ENCODE data around the gene SPTLC3. TPM values are rescaled to one million over a fixed set of nuclear protein-coding genes. Genes with fewer than 3 reads are reported as not detected.
A peak's percentile ranks its signal among the peaks of the same experiment; 100 is the strongest.

SPTLC3 gene
- total RNA-seq (28.1 TPM), polyA plus RNA-seq (3.1 TPM)

- peak within 1 kb of the TSS; percentile 64 for H3K27ac ChIP-seq (ENCODE audit: low read depth)
- H3K4me1 ChIP-seq (ENCODE audit: insufficient read depth) = peaks cover 1% of the 10 kb centered on the region
- peak within 1 kb of the TSS; percentile 50 for H3K4me3 ChIP-seq (ENCODE audit: low read depth, low read length)
- 5% methylated on average over 9 of the region's 9 CpGs for WGBS
- peak; percentile 77 for DNase-seq (ENCODE audit: extremely low spot score)
- no peaks in the 10 kb centered on the region for H3K36me3 ChIP-seq (ENCODE audit: insufficient read depth)
Measured at GRCh38 chr20:13008761-13009681, at the start of gene SPTLC3. SPTLC3 (plus strand) TSS chr20:13008972; CDS start chr20:13009268, 296 bp downstream.

GRCh38 chr20:12961725-12962124, 47.0 kb upstream of the SPTLC3 start:
- 94% methylated on average over 4 of the region's 4 CpGs for WGBS
- Histone ChIP-seq H3K4me3 (ENCODE audit: low read depth, low read length) (no peak overlapping the region), H3K27ac (ENCODE audit: low read depth) (no peak overlapping the region), H3K36me3 (ENCODE audit: insufficient read depth) (no peaks in the 10 kb centered on the region), H3K4me1 (ENCODE audit: insufficient read depth) (no peaks in the 10 kb centered on the region)
- no peak for DNase-seq (ENCODE audit: extremely low spot score)

GRCh38 chr20:12962895-12963294, 45.9 kb upstream of the SPTLC3 start:
- Histone ChIP-seq H3K4me3 (ENCODE audit: low read depth, low read length) (no peak overlapping the region), H3K27ac (ENCODE audit: low read depth) (no peak overlapping the region), H3K36me3 (ENCODE audit: insufficient read depth) (no peaks in the 10 kb centered on the region), H3K4me1 (ENCODE audit: insufficient read depth) (no peaks in the 10 kb centered on the region)
- 41% methylated on average over 2 of the region's 2 CpGs for WGBS
- DNase-seq (ENCODE audit: extremely low spot score) = no peak

- Histone ChIP-seq H3K4me3 (ENCODE audit: low read depth, low read length) (no peak overlapping the region), H3K36me3 (ENCODE audit: insufficient read depth) (no peaks in the 10 kb centered on the region), H3K27ac (ENCODE audit: low read depth) (peak overlapping the region; percentile 41), H3K4me1 (ENCODE audit: insufficient read depth) (no peaks in the 10 kb centered on the region)
- WGBS = 47% methylated on average over 3 of the region's 3 CpGs
- DNase-seq (ENCODE audit: extremely low spot score) = peak; percentile 51
Measured at GRCh38 chr20:12963416-12963815, 45.4 kb upstream of the SPTLC3 start.

- no peak for DNase-seq (ENCODE audit: extremely low spot score)
- no peak overlapping the region for H3K27ac ChIP-seq (ENCODE audit: low read depth)
- H3K36me3 ChIP-seq (ENCODE audit: insufficient read depth) = no peaks in the 10 kb centered on the region
- no peak overlapping the region for H3K4me3 ChIP-seq (ENCODE audit: low read depth, low read length)
- no peaks in the 10 kb centered on the region for H3K4me1 ChIP-seq (ENCODE audit: insufficient read depth)
Measured at GRCh38 chr20:12965212-12965869, 43.4 kb upstream of the SPTLC3 start.

GRCh38 chr20:12965870-12966251, 42.9 kb upstream of the SPTLC3 start:
- Histone ChIP-seq H3K4me3 (ENCODE audit: low read depth, low read length) (no peak overlapping the region), H3K27ac (ENCODE audit: low read depth) (no peak overlapping the region), H3K4me1 (ENCODE audit: insufficient read depth) (no peaks in the 10 kb centered on the region), H3K36me3 (ENCODE audit: insufficient read depth) (no peaks in the 10 kb centered on the region)
- 84% methylated on average over 4 of the region's 4 CpGs for WGBS
- no peak for DNase-seq (ENCODE audit: extremely low spot score)

- DNase-seq (ENCODE audit: extremely low spot score) = no peak
- Histone ChIP-seq H3K27ac (ENCODE audit: low read depth) (no peak overlapping the region), H3K4me3 (ENCODE audit: low read depth, low read length) (no peak overlapping the region), H3K4me1 (ENCODE audit: insufficient read depth) (no peaks in the 10 kb centered on the region), H3K36me3 (ENCODE audit: insufficient read depth) (no peaks in the 10 kb centered on the region)
- 94% methylated on average over 1 of the region's 1 CpG for WGBS
Measured at GRCh38 chr20:12966468-12967085, 42.2 kb upstream of the SPTLC3 start.

GRCh38 chr20:12967932-12968331, 40.8 kb upstream of the SPTLC3 start:
- H3K36me3 ChIP-seq (ENCODE audit: insufficient read depth) = no peaks in the 10 kb centered on the region
- no peaks in the 10 kb centered on the region for H3K4me1 ChIP-seq (ENCODE audit: insufficient read depth)
- no peak for DNase-seq (ENCODE audit: extremely low spot score)
- H3K27ac ChIP-seq (ENCODE audit: low read depth) = no peak overlapping the region
- H3K4me3 ChIP-seq (ENCODE audit: low read depth, low read length) = no peak overlapping the region

GRCh38 chr20:12968472-12968871, 40.3 kb upstream of the SPTLC3 start:
- Histone ChIP-seq H3K27ac (ENCODE audit: low read depth) (no peak overlapping the region), H3K4me1 (ENCODE audit: insufficient read depth) (no peaks in the 10 kb centered on the region), H3K36me3 (ENCODE audit: insufficient read depth) (no peaks in the 10 kb centered on the region), H3K4me3 (ENCODE audit: low read depth, low read length) (no peak overlapping the region)
- 92% methylated on average over 4 of the region's 4 CpGs for WGBS
- no peak for DNase-seq (ENCODE audit: extremely low spot score)

- no peak overlapping the region for H3K4me3 ChIP-seq (ENCODE audit: low read depth, low read length)
- 84% methylated on average over 7 of the region's 7 CpGs for WGBS
- no peaks in the 10 kb centered on the region for H3K36me3 ChIP-seq (ENCODE audit: insufficient read depth)
- H3K4me1 ChIP-seq (ENCODE audit: insufficient read depth) = no peaks in the 10 kb centered on the region
- no peak overlapping the region for H3K27ac ChIP-seq (ENCODE audit: low read depth)
- DNase-seq (ENCODE audit: extremely low spot score) = no peak
Measured at GRCh38 chr20:12969071-12969669, 39.6 kb upstream of the SPTLC3 start.

GRCh38 chr20:12970372-12970821, 38.4 kb upstream of the SPTLC3 start:
- DNase-seq (ENCODE audit: extremely low spot score) = no peak
- Histone ChIP-seq H3K4me3 (ENCODE audit: low read depth, low read length) (no peak overlapping the region), H3K36me3 (ENCODE audit: insufficient read depth) (no peaks in the 10 kb centered on the region), H3K27ac (ENCODE audit: low read depth) (no peak overlapping the region), H3K4me1 (ENCODE audit: insufficient read depth) (no peaks in the 10 kb centered on the region)
- WGBS = 46% methylated on average over 4 of the region's 4 CpGs

- DNase-seq (ENCODE audit: extremely low spot score) = no peak
- no peaks in the 10 kb centered on the region for H3K4me1 ChIP-seq (ENCODE audit: insufficient read depth)
- H3K36me3 ChIP-seq (ENCODE audit: insufficient read depth) = no peaks in the 10 kb centered on the region
- H3K4me3 ChIP-seq (ENCODE audit: low read depth, low read length) = no peak overlapping the region
- no peak overlapping the region for H3K27ac ChIP-seq (ENCODE audit: low read depth)
- WGBS = 84% methylated on average over 4 of the region's 4 CpGs
Measured at GRCh38 chr20:12975833-12976608, 32.8 kb upstream of the SPTLC3 start.

GRCh38 chr20:12976720-12977309, 32.0 kb upstream of the SPTLC3 start:
- Histone ChIP-seq H3K4me1 (ENCODE audit: insufficient read depth) (no peaks in the 10 kb centered on the region), H3K4me3 (ENCODE audit: low read depth, low read length) (no peak overlapping the region), H3K36me3 (ENCODE audit: insufficient read depth) (no peaks in the 10 kb centered on the region), H3K27ac (ENCODE audit: low read depth) (no peak overlapping the region)
- no peak for DNase-seq (ENCODE audit: extremely low spot score)
- WGBS = 83% methylated on average over 6 of the region's 6 CpGs

Measured in urinary bladder (tissue), 4 donors.